Mesenchymal stem cell (in vitro differentiated cells and primary cell): ENCODE measurements around the gene CYS1.
"Not testable (repeated sequence)": the region's sequence is repeated elsewhere in the genome, so short reads cannot be mapped to it uniquely, and the experiment has no call there.

Source experiments
- DNase-seq: peaks from one replicate; pipeline ENCODE4 v3.0.0-alpha.2; 2013
- H2AFZ ChIP-seq: one replicate; pipeline ENCODE4 v1.6.1; 2013; ENCODE audit warnings: low read depth, mild to moderate bottlenecking, control low read depth, inconsistent platforms, low read length, moderate library complexity
- H2AK5ac ChIP-seq: 2 replicates; pipeline ENCODE4 v1.6.1; 2013; ENCODE audit warnings: low read length, moderate library complexity, mild to moderate bottlenecking, inconsistent platforms; ENCODE audit not compliant: severe bottlenecking
- H2BK120ac ChIP-seq: one replicate; pipeline ENCODE4 v1.6.1; 2013; ENCODE audit warnings: low read depth, mild to moderate bottlenecking, inconsistent platforms, low read length, moderate library complexity
- H2BK12ac ChIP-seq, 2 experiments: one replicate each; pipeline ENCODE4 v1.6.1; 2013; ENCODE audit warnings: inconsistent platforms in 2 of 2, low read length in 2 of 2, mild to moderate bottlenecking in 2 of 2, moderate library complexity in 2 of 2, control low read depth in 1 of 2
- H2BK15ac ChIP-seq: one replicate; pipeline ENCODE4 v1.6.1; 2013; ENCODE audit warnings: mild to moderate bottlenecking, low read depth, inconsistent platforms; ENCODE audit not compliant: poor library complexity, severe bottlenecking
- H2BK5ac ChIP-seq: 2 replicates; pipeline ENCODE4 v1.6.1; 2013; ENCODE audit warnings: low read depth, mild to moderate bottlenecking, low read length, control low read depth, inconsistent platforms; ENCODE audit not compliant: poor library complexity, severe bottlenecking
- H3K14ac ChIP-seq, 2 experiments: one replicate each; pipeline ENCODE4 v1.6.1; 2013; ENCODE audit warnings: inconsistent platforms in 2 of 2, low read length in 2 of 2, control low read depth in 1 of 2, mild to moderate bottlenecking in 1 of 2, moderate library complexity in 1 of 2
- H3K18ac ChIP-seq, 2 experiments: one replicate each; pipeline ENCODE4 v1.6.1; 2013; ENCODE audit warnings: inconsistent platforms in 2 of 2, low read length in 2 of 2, control low read depth in 1 of 2, low read depth in 1 of 2, mild to moderate bottlenecking in 1 of 2
- H3K23ac ChIP-seq, 2 experiments: one replicate each; pipeline ENCODE4 v1.6.1; 2013; ENCODE audit warnings: inconsistent platforms in 2 of 2, low read length in 2 of 2, mild to moderate bottlenecking in 2 of 2, moderate library complexity in 2 of 2, control low read depth in 1 of 2
- H3K27ac ChIP-seq: 2 replicates; pipeline ENCODE4 v1.5.1; 2013; ENCODE audit warnings: mild to moderate bottlenecking, moderate library complexity, low read length, control low read depth, inconsistent platforms; ENCODE audit not compliant: poor library complexity, severe bottlenecking
- H3K27me3 ChIP-seq, 2 experiments: 2 replicates each; pipeline versions ENCODE4 v1.6.1 to v1.7.0; 2013; ENCODE audit warnings: low read length in 2 of 2, mild to moderate bottlenecking in 2 of 2, moderate library complexity in 2 of 2, control low read depth in 1 of 2, inconsistent platforms in 1 of 2; ENCODE audit not compliant: control insufficient read depth in 1 of 2, insufficient read depth in 1 of 2
- H3K36me3 ChIP-seq, 2 experiments: 2 replicates each; pipeline versions ENCODE4 v1.6.1 to v1.7.0; 2013; ENCODE audit warnings: low read length in 2 of 2, control low read depth in 1 of 2, inconsistent platforms in 1 of 2, low read depth in 1 of 2, mild to moderate bottlenecking in 1 of 2; ENCODE audit not compliant: insufficient read depth in 2 of 2, control insufficient read depth in 1 of 2
- H3K4ac ChIP-seq, 2 experiments: one replicate each; pipeline ENCODE4 v1.6.1; 2013; ENCODE audit warnings: inconsistent platforms in 2 of 2, low read length in 2 of 2, mild to moderate bottlenecking in 2 of 2, moderate library complexity in 2 of 2, control low read depth in 1 of 2, low read depth in 1 of 2
- H3K4me1 ChIP-seq: 2 replicates; pipeline ENCODE4 v1.6.1; 2013; ENCODE audit warnings: low read depth, low read length, control low read depth; ENCODE audit not compliant: control insufficient read depth, insufficient read depth
- H3K4me2 ChIP-seq: 2 replicates; pipeline ENCODE4 v1.6.1; 2013; ENCODE audit warnings: low read length, mild to moderate bottlenecking, inconsistent platforms; ENCODE audit not compliant: poor library complexity, severe bottlenecking
- H3K4me3 ChIP-seq, 2 experiments: 2 replicates each; pipeline versions ENCODE4 v1.5.1 to v1.7.0; 2013; ENCODE audit warnings: low read length in 2 of 2, mild to moderate bottlenecking in 2 of 2, control low read depth in 1 of 2, low read depth in 1 of 2; ENCODE audit not compliant: insufficient read depth in 1 of 2
- H3K79me1 ChIP-seq: replicated peaks from 2 replicates; pipeline ENCODE4 v1.6.1; 2013; ENCODE audit warnings: mild to moderate bottlenecking, control low read depth, low read length, inconsistent platforms; ENCODE audit not compliant: poor library complexity, severe bottlenecking
- H3K9ac ChIP-seq: 2 replicates; pipeline ENCODE4 v1.7.0; 2013; ENCODE audit warnings: mild to moderate bottlenecking, low read length, moderate library complexity
- H3K9me3 ChIP-seq: 2 replicates; pipeline ENCODE4 v1.7.0; 2013; ENCODE audit warnings: mild to moderate bottlenecking, low read length; ENCODE audit not compliant: control insufficient read depth
- H4K8ac ChIP-seq: one replicate; pipeline ENCODE4 v1.6.1; 2013; ENCODE audit warnings: inconsistent platforms, mild to moderate bottlenecking, low read length, moderate library complexity
- H4K91ac ChIP-seq: one replicate; pipeline ENCODE4 v1.6.1; 2013; ENCODE audit warnings: mild to moderate bottlenecking, low read length, inconsistent platforms
- WGBS: methylation state at CpG from one replicate; pipeline ENCODE4 v1.1.7; 2013; ENCODE audit warnings: mixed read lengths; 5-methylcytosine and 5-hydroxymethylcytosine counted together

Gene CYS1

DNA sequence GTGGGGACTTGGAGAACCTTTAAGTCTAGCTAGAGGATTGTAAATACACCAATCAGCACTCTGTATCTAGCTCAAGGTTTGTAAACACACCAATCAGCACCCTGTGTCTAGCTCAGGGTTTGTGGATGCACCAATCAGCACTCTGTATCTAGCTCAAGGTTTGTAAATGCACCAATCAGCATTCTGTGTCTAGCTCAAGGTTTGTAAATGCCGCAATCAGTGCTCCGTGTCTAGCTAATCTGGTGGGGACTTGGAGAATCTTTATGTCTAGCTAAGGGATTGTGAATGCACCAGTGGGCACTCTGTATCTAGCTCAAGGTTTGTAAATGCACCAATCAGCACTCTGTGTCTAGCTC is 11.7 kb upstream of the CYS1 start:
- not testable (repeated sequence) for H3K27ac ChIP-seq, H2BK5ac ChIP-seq, H3K9me3 ChIP-seq, H3K9ac ChIP-seq, H3K79me1 ChIP-seq, H3K4me2 ChIP-seq, H3K4me3 ChIP-seq, H2AFZ ChIP-seq, H2BK15ac ChIP-seq, H4K8ac ChIP-seq, H2BK12ac ChIP-seq, H2AK5ac ChIP-seq, H2BK120ac ChIP-seq, H3K36me3 ChIP-seq, H3K4ac ChIP-seq, H3K14ac ChIP-seq, H3K18ac ChIP-seq, DNase-seq, H4K91ac ChIP-seq, H3K23ac ChIP-seq
- H3K4me1 ChIP-seq, result peaks cover 15% of the 10 kb centered on the region
- WGBS, result 100% methylated on average over 2 of the region's 2 CpGs
- peaks cover 0 to 76% of the 10 kb centered on the region in 2 experiments for H3K27me3 ChIP-seq

DNA sequence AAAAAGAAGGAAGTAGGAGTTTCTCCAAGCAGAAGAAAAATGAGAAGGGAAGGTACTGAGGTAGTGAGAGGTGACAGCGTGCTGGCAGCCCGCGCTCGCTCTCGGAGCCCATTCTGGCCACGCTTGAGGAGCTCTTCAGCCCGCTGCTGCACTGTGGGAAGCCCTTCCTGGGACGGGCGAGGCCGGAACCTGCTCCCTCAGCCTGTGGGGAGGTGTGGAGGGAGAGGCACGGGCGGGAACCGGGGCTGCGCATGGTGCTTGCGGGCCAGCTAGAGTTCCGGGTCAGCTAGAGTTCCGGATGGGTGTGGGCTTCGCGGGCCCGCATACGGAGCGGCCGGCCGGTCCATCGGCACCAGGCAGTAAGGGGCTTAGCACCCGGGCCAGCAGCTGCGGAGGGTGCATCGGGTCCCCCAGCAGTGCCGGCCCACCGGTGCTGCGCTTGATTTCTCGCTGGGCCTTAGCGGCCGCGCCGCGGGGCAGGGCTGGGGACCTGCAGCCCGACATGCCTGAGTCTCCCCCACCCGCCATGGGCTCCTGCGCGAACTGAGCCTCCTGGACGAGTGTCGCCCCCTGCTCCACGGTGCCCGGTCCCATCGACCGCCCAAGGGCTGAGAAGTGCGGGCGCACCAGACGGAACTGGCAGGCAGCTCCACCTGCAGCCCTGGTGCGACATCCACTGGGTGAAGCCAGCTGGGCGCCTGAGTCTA is 11.1 kb upstream of the CYS1 start:
- Histone ChIP-seq H2BK120ac (no peak overlapping the region), H3K4me3 (peak overlapping the region; percentile 21 to 24), H3K27ac (no peak overlapping the region), H3K4ac (no peak overlapping the region), H2BK12ac (no peak overlapping the region), H4K91ac (no peak overlapping the region), H3K18ac (no peak overlapping the region), H2AFZ (no peak overlapping the region), H3K79me1 (no peaks in the 10 kb centered on the region), H3K23ac (no peak overlapping the region), H3K4me1 (peaks cover 13% of the 10 kb centered on the region), H3K9ac (no peak overlapping the region), H2AK5ac (no peak overlapping the region), H3K27me3 (peaks cover 0 to 78% of the 10 kb centered on the region in 2 experiments), H3K14ac (no peak overlapping the region), H3K36me3 (no peaks in the 10 kb centered on the region), H3K4me2 (no peak overlapping the region), H2BK15ac (no peak overlapping the region), H2BK5ac (no peak overlapping the region), H3K9me3 (peaks cover 6% of the 10 kb centered on the region), H4K8ac (no peak overlapping the region)
- whole genome bisulfite sequencing, result 77% methylated on average over 50 of the region's 52 CpGs
- DNase-seq, result no peak

DNA sequence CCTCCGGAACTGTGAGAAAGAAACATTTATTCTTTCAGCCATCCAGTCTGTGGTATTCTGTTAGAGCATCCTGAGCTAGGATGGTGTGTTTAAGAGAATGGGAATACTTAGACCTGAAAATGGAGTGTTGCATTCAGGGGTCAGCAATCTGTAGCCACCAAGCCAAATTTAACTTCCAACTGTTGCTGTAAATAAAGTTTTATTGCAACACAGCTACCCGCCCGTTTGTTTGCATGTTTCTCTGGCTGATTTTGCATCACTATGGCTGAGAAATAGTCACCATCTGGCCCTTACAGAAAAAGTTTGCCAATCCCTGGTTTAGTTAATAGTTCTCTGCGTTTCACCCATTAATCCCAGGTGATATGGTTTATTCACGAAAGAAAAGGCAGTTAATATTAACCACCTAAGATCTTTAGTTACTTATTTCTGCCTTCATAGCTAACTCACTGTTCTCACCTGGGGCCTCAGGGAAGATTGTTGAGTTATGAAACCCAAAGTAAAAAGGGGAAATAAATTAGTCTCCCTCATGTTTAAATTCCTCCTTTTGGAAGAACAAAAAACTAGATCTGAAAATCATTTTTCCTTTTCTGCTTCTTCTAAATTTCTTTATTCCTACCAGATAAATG is 9.5 kb upstream of the CYS1 start:
- Histone ChIP-seq H2BK15ac (no peak overlapping the region), H2BK12ac (no peak overlapping the region), H4K91ac (no peak overlapping the region), H3K79me1 (no peaks in the 10 kb centered on the region), H3K4ac (no peak overlapping the region), H2AFZ (no peak overlapping the region), H3K9me3 (peaks cover 6% of the 10 kb centered on the region), H3K4me3 (no peak overlapping the region), H2BK120ac (no peak overlapping the region), H3K18ac (no peak overlapping the region), H4K8ac (no peak overlapping the region), H2AK5ac (no peak overlapping the region), H3K23ac (no peak overlapping the region), H3K9ac (no peak overlapping the region), H3K27me3 (peaks cover 0 to 86% of the 10 kb centered on the region in 2 experiments), H3K14ac (no peak overlapping the region), H2BK5ac (no peak overlapping the region), H3K4me2 (no peak overlapping the region), H3K4me1 (peaks cover 19% of the 10 kb centered on the region), H3K36me3 (no peaks in the 10 kb centered on the region), H3K27ac (peak overlapping the region; percentile 43)
- 55% methylated on average over 4 of the region's 5 CpGs for WGBS
- no peak for DNase-seq

DNA sequence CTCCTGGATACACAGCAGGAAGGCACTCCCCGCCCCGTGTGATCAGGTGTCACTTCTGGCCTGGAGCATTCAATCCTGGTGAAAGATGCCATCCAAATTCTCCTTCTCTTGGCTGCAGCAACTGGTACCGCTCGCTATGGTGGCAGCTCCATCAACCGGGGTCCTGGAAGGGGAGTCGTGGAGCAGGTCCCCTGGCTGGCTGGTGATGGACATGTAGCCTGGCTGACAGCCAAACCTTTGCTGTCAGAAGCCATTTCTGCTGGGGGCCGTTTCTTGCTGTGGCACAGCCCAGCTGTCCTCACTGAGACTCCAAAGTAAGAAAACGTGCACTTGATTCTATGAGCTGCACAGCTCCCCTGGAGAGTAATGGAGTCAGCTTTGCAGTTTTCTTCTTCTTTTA is 7.1 kb upstream of the CYS1 start:
- Histone ChIP-seq H3K18ac (no peak overlapping the region), H3K79me1 (no peaks in the 10 kb centered on the region), H3K4me2 (no peak overlapping the region), H3K14ac (no peak overlapping the region), H3K9ac (no peak overlapping the region), H3K23ac (no peak overlapping the region), H4K8ac (no peak overlapping the region), H4K91ac (no peak overlapping the region), H2BK15ac (no peak overlapping the region), H3K27ac (peak overlapping the region; percentile 15), H2BK5ac (no peak overlapping the region), H3K4me1 (peaks cover 28% of the 10 kb centered on the region), H2AK5ac (peak overlapping the region; percentile 66), H2BK120ac (no peak overlapping the region), H3K27me3 (peaks cover 5 to 88% of the 10 kb centered on the region in 2 experiments), H2AFZ (no peak overlapping the region), H3K9me3 (peaks cover 4% of the 10 kb centered on the region), H3K4me3 (no peak overlapping the region), H3K36me3 (no peaks in the 10 kb centered on the region), H2BK12ac (no peak overlapping the region), H3K4ac (no peak overlapping the region)
- no peak for DNase-seq
- 78% methylated on average over 8 of the region's 8 CpGs for WGBS
